IMR-90 (cell line): ENCODE data around the gene LINGO1. TPM values are rescaled to one million over a fixed set of nuclear protein-coding genes. Genes with fewer than 3 reads are reported as not detected.

Source experiments
- ATAC-seq: fragments of 200-7000 bp; cut with Tn5 transposase; 2 replicates; pipeline ENCODE4 v1.9.1; 2020; ENCODE audit warnings: low read depth, mild to moderate bottlenecking, moderate library complexity
- BruUV-seq: library from RNA; stranded (reverse); fragments of 400-500 nt; replicated peaks from 2 replicates; lab custom pipeline; 2021; lab: Mats Ljungman, UMichigan
- CTCF ChIA-PET: fragments of 300-600 bp; formaldehyde crosslinking; extraction: SDS; loops from one replicate; lab custom pipeline; 2021; ENCODE audit warnings: antibody characterized with exemption; lab: Yijun Ruan, JAX
- POLR2A ChIA-PET: fragments of 300-600 bp; sonication (Branson Sonifier 250); formaldehyde crosslinking; loops from one replicate; lab custom pipeline; 2022; ENCODE audit warnings: antibody characterized with exemption; ENCODE audit not compliant: unreplicated experiment; lab: Charles Lee
- DNase-seq: peaks from one replicate; pipeline ENCODE4 v3.0.0; 2013
- H2AFZ ChIP-seq: replicated peaks from 2 replicates; pipeline ENCODE3; 2013; ENCODE audit warnings: low read length, mild to moderate bottlenecking; ENCODE audit not compliant: poor library complexity
- H2AK5ac ChIP-seq: 2 replicates; pipeline ENCODE4 v1.6.1; 2013; ENCODE audit warnings: low read depth, low read length, inconsistent platforms
- H2AK9ac ChIP-seq: replicated peaks from 2 replicates; pipeline ENCODE3; 2013; ENCODE audit warnings: mild to moderate bottlenecking, low read depth, low read length, moderate library complexity; ENCODE audit not compliant: poor library complexity
- H2BK120ac ChIP-seq: 2 replicates; pipeline ENCODE4 v1.6.1; 2013; ENCODE audit warnings: low read depth, low read length, inconsistent platforms
- H2BK15ac ChIP-seq: 3 replicates; pipeline ENCODE4 v1.6.1; 2013; ENCODE audit warnings: low read depth, low read length, inconsistent platforms
- H2BK20ac ChIP-seq: 2 replicates; pipeline ENCODE4 v1.6.1; 2013; ENCODE audit warnings: low read depth, mild to moderate bottlenecking, inconsistent platforms, low read length, moderate library complexity
- H2BK5ac ChIP-seq: 2 replicates; pipeline ENCODE4 v1.6.1; 2013; ENCODE audit warnings: mild to moderate bottlenecking, low read depth, low read length, inconsistent platforms; ENCODE audit not compliant: poor library complexity, severe bottlenecking
- H3K14ac ChIP-seq: replicated peaks from 2 replicates; pipeline ENCODE4 v1.6.1; 2013; ENCODE audit warnings: low read depth, low read length, inconsistent platforms
- H3K18ac ChIP-seq: 2 replicates; pipeline ENCODE4 v1.6.1; 2013; ENCODE audit warnings: low read depth, low read length, control low read depth
- H3K23ac ChIP-seq: 2 replicates; pipeline ENCODE4 v1.6.1; 2013; ENCODE audit warnings: low read depth, low read length, inconsistent platforms
- H3K27ac ChIP-seq: 2 replicates; pipeline ENCODE4 v1.5.1; 2013; ENCODE audit warnings: mild to moderate bottlenecking, control low read depth, low read length; ENCODE audit not compliant: insufficient read depth
- H3K27me3 ChIP-seq: 2 replicates; pipeline ENCODE4 v1.6.1; 2013; ENCODE audit warnings: low read length; ENCODE audit not compliant: control insufficient read depth, insufficient read depth
- H3K36me3 ChIP-seq: 2 replicates; pipeline ENCODE4 v1.6.1; 2013; ENCODE audit warnings: low read length, mixed read lengths; ENCODE audit not compliant: control insufficient read depth, insufficient read depth
- H3K4ac ChIP-seq: 2 replicates; pipeline ENCODE4 v1.6.1; 2013; ENCODE audit warnings: low read depth, low read length, inconsistent platforms
- H3K4me1 ChIP-seq: 2 replicates; pipeline ENCODE4 v1.6.1; 2013; ENCODE audit warnings: low read length, mixed read lengths; ENCODE audit not compliant: control insufficient read depth, insufficient read depth
- H3K4me2 ChIP-seq: 2 replicates; pipeline ENCODE4 v1.6.1; 2013; ENCODE audit warnings: low read depth, mild to moderate bottlenecking, control low read depth, low read length, moderate library complexity
- H3K4me3 ChIP-seq: 2 replicates; pipeline ENCODE4 v1.5.1; 2013; ENCODE audit warnings: low read depth, mild to moderate bottlenecking, control low read depth, low read length, moderate library complexity; ENCODE audit not compliant: insufficient read depth
- H3K56ac ChIP-seq: 2 replicates; pipeline ENCODE4 v1.6.1; 2013; ENCODE audit warnings: low read length, inconsistent platforms; ENCODE audit not compliant: insufficient read depth; ENCODE audit errors: extremely low read depth
- H3K79me1 ChIP-seq, 2 experiments: 2 replicates each; pipeline ENCODE4 v1.6.1; 2013; ENCODE audit warnings: low read length in 2 of 2, inconsistent platforms in 1 of 2, low read depth in 1 of 2
- H3K9ac ChIP-seq: 2 replicates; pipeline ENCODE4 v1.6.1; 2013; ENCODE audit warnings: low read depth, low read length, control low read depth
- H3K9me1 ChIP-seq: 2 replicates; pipeline ENCODE4 v1.6.1; 2013; ENCODE audit warnings: low read length, inconsistent platforms; ENCODE audit not compliant: insufficient read depth
- H3K9me3 ChIP-seq: 2 replicates; pipeline ENCODE4 v1.6.1; 2013; ENCODE audit warnings: low read length; ENCODE audit not compliant: control insufficient read depth, insufficient read depth
- H4K20me1 ChIP-seq: 2 replicates; pipeline ENCODE4 v1.6.1; 2013; ENCODE audit warnings: low read length, inconsistent platforms; ENCODE audit not compliant: insufficient read depth
- H4K5ac ChIP-seq: 2 replicates; pipeline ENCODE4 v1.6.1; 2013; ENCODE audit warnings: mild to moderate bottlenecking, low read depth, low read length, control low read depth
- H4K8ac ChIP-seq, 2 experiments: 2 replicates each; pipeline ENCODE4 v1.6.1; 2013; ENCODE audit warnings: low read depth in 2 of 2, low read length in 2 of 2, control low read depth in 1 of 2, inconsistent platforms in 1 of 2
- H4K91ac ChIP-seq: 2 replicates; pipeline ENCODE4 v1.6.1; 2013; ENCODE audit warnings: low read depth, low read length, inconsistent platforms; ENCODE audit not compliant: insufficient read depth
- RCOR1 ChIP-seq: IDR thresholded peaks from 2 replicates; pipeline ENCODE4 v1.6.1; 2012; ENCODE audit warnings: mild to moderate bottlenecking, low read length, improper control_type of control experiment; ENCODE audit not compliant: insufficient replicate concordance
- WGBS, 2 experiments: methylation state at CpG; one replicate each; pipeline versions ENCODE4 v1.1.5 to v1.1.7; 2013; ENCODE audit warnings: missing lambda C conversion rate in 2 of 2; ENCODE audit not compliant: insufficient read length in 1 of 2; ENCODE audit errors: extremely low coverage in 2 of 2; 5-methylcytosine and 5-hydroxymethylcytosine counted together
- dilution Hi-C: fragments of 300-500 bp; cut with HindIII; formaldehyde crosslinking; loops from one replicate; pipeline ENCODE4 v1.14.3; 2018; ENCODE audit warnings: low sequenced_read_pairs; ENCODE audit not compliant: unreplicated experiment
- in situ Hi-C: fragments of 300-500 bp; cut with MboI; formaldehyde crosslinking; loops from 3 replicates; pipeline ENCODE4 v1.14.3; 2019; ENCODE audit warnings: low sequenced_read_pairs, inconsistent platforms, mixed read lengths
- intact Hi-C: fragments of 100-400 bp; cut with micrococcal nuclease; formaldehyde crosslinking; loops from 2 replicates; pipeline ENCODE4 v1.10.0; 2022
- polyA plus RNA-seq, 3 experiments: library from polyadenylated mRNA; depleted of rRNA; stranded (reverse); fragments of >200 nt; gene quantifications; 2 replicates each; pipeline ENCODE4 v1.2.3, GENCODE V29; 2012; ENCODE audit warnings: low replicate concordance in 1 of 3
- total RNA-seq: library from RNA; depleted of rRNA; stranded (reverse); fragments of >200 nt; gene quantifications from 2 replicates; pipeline ENCODE4 v1.2.3, GENCODE V29; 2012

LINGO1 gene
- total and polyA plus RNA-seq, 2 of the 4 experiments (the other 2 are of a cell fraction): 0.05 TPM; not detected in 1

DNA sequence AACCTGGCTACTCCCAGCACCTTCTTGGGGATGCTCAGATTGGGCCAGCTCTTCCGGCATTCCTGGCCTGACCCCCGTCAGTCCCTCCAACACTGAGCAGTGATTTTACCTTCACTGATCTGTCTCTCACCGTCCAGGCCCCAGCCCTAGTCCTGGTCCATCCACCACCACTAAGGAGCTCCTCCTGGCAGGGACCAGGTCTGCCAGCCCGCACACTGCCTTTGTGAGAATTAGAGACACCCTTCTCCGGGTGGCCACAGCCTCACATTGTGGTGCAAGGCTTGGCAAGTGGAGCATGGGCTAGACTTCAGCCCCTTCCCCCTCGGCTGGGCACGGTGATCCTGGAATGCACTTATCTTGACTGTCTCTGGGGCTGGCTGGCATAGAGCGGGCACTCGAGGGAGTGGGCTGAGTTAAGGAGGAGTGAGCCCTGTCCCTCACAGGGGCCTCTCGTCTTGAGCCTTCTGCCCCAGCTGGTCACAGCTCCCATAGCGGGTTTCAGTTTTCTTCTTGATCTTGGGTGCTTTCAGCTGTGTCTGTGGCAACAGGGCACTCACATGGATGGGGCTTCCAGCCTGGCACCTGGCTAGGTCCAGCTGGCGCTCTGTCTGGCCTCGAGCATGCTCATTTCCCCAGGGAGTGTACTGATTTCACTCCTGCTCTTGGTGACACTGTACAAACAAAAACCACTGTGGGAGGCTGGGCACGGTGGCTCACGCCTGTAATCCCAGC lies 53.9 kb downstream of the LINGO1 start:
- dilution Hi-C loops: no loop called here
- H3K9ac ChIP-seq: no peak overlapping the region
- BruUV-seq: no TSS peak
- no peak overlapping the region for H2AFZ ChIP-seq
- no peak overlapping the region for H3K4ac ChIP-seq
- POLR2A ChIA-PET: no interaction called here
- no peak overlapping the region for H2AK9ac ChIP-seq
- peaks cover 67% of the 10 kb centered on the region for H3K27me3 ChIP-seq
- no peak overlapping the region for H2BK120ac ChIP-seq
- no peaks in the 10 kb centered on the region for H3K9me1 ChIP-seq
- no peak overlapping the region for H2BK20ac ChIP-seq
- H4K5ac ChIP-seq: no peak overlapping the region
- intact Hi-C loops: no loop called here
- H4K20me1 ChIP-seq: no peaks in the 10 kb centered on the region
- no peaks in the 10 kb centered on the region for H3K4me1 ChIP-seq
- no peaks in the 10 kb centered on the region for H3K79me1 ChIP-seq
- H3K56ac ChIP-seq: no peak overlapping the region
- in situ Hi-C loops: no loop called here
- H3K36me3 ChIP-seq: no peaks in the 10 kb centered on the region
- no peak overlapping the region for H2BK5ac ChIP-seq
- no peak overlapping the region for H3K4me2 ChIP-seq
- H4K8ac ChIP-seq: no peak overlapping the region
- H3K14ac ChIP-seq: no peak overlapping the region
- H2AK5ac ChIP-seq: no peak overlapping the region
- no peak overlapping the region for H4K91ac ChIP-seq
- no peak overlapping the region for H3K18ac ChIP-seq
- no peak overlapping the region for H3K4me3 ChIP-seq
- H3K27ac ChIP-seq: no peak overlapping the region
- DNase-seq: no peak
- CTCF ChIA-PET: no interaction called here
- H2BK15ac ChIP-seq: no peak overlapping the region
- no peak overlapping the region for H3K23ac ChIP-seq
- no peaks in the 10 kb centered on the region for H3K9me3 ChIP-seq
- 62% methylated on average over 3 of the region's 15 CpGs; no CpG with 5 or more reads in 1 of the 2 experiments for WGBS, 2 experiments
- no peak for ATAC-seq
- TF ChIP-seq RCOR1: no peak
